ENCODE results near the gene RTTN.

DNA sequence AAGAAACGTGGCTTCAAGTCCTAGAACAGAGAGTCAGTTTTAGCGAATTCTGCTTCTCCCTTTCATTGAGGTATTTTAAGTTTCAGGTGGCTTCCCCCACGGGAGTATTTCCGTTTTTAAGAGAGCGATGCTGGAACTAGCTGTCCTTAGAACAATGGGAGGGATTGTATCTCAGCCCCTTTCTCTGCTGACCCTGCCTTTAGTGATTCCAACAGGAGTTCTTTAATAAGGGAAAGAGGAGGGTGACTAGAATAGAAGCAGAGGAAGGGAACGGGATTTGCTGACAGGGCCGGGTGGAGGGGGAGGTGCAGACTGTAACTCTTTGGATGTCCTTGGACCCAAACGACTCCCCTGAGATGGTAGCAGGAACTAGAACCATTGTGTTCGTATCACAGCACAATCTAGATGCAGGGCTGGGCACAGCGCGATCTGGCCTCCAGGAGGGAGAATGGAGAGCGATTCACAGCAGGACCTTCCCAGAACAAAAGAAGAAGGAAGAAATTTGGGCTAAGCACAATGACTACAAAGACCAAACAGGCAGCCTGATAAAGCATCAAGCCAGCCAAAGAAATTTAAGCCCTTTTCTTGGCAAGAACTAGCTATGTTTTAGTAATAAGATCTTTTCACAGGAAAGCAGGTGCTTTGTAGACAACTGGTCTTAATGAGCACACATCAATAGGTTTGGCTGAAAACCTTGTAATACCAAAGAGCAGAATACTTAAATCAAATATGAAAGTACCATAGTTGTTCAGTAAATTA is 15.8 kb upstream of the RTTN start:
- TF ChIP-seq, protein P1, sequence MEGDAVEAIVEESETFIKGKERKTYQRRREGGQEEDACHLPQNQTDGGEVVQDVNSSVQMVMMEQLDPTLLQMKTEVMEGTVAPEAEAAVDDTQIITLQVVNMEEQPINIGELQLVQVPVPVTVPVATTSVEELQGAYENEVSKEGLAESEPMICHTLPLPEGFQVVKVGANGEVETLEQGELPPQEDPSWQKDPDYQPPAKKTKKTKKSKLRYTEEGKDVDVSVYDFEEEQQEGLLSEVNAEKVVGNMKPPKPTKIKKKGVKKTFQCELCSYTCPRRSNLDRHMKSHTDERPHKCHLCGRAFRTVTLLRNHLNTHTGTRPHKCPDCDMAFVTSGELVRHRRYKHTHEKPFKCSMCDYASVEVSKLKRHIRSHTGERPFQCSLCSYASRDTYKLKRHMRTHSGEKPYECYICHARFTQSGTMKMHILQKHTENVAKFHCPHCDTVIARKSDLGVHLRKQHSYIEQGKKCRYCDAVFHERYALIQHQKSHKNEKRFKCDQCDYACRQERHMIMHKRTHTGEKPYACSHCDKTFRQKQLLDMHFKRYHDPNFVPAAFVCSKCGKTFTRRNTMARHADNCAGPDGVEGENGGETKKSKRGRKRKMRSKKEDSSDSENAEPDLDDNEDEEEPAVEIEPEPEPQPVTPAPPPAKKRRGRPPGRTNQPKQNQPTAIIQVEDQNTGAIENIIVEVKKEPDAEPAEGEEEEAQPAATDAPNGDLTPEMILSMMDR (IDR thresholded peaks at IDR 0.05) = no peak
- no peak for TF ChIP-seq POLR2A (IDR thresholded peaks at IDR 0.05)

Measured in body of pancreas (tissue), 4 donors.